NCI-H1436 (cell line): Measurements from ENCODE around the gene PACS1.
"Not testable (repeated sequence)": the region's sequence is repeated elsewhere in the genome, so short reads cannot be mapped to it uniquely, and the experiment has no call there.

Source experiments
- DNase-seq: peaks from one replicate; lab custom pipeline; 2025; lab: John Stamatoyannopoulos, UW

PACS1 gene

GRCh38 chr11:66276619-66277018, 206.5 kb downstream of the PACS1 start:
- not testable (repeated sequence) for DNase-seq

DNA sequence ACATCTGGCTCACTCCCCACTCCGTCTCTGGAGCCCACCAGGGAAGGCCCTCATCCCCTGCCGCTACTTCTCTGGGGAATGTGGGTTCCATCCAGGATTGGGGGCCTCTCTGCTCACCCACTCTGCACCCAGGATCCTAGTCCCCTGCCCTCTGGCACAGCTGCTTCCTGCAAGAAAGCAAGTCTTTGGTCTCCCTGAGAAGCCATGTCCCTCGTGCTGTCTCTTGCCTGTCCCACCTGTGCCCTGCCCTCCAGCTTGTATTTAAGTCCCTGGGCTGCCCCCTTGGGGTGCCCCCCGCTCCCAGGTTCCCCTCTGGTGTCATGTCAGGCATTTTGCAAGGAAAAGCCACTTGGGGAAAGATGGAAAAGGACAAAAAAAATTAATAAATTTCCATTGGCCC, 207.0 kb downstream of the PACS1 start:
- not testable (repeated sequence) for DNase-seq

GRCh38 chr11:66277471-66278362, 207.6 kb downstream of the PACS1 start, which contains the start of gene CNIH2:
Gene CNIH2, plus strand, starts transcription at chr11:66278175. Its CDS starts 282 bp downstream, at chr11:66278457.
- peak; percentile 37 for DNase-seq

- no peak for DNase-seq
These were observed 208.5 kb downstream of the PACS1 start for GRCh38 chr11:66278363-66279091.

DNA sequence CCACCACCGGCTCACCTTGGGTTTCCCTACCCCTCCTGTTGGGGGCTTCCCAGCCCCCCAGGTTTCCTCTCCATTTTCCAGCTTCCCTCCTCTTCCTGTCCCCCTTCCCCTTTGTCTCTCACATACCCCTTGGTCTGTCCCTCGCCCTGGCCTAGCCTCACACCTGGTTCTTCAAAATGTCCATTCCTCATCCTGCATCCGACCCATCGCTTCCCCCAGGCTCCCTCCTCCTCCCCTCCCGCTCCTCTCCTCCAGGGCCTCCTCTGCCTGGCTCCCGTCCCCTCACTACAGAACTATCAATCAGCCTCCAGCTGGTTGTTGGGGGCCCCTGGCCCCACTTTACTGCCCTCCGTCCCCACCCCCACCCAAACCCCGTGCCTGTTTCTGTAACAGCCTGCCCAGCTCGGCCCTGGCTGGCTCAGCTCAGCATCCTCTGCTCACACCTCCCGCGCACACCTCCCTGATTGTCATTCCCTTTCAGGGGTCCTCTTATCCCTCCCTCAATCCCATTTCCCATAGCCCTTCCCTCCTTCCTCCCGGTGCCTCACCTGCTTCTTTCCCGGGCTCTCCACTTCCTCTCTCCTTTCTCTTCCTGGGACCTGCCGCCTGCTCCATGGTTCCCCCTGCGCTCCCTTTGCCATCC, 209.1 kb downstream of the PACS1 start:
- no peak for DNase-seq

GRCh38 chr11:66280428-66280827, 210.4 kb downstream of the PACS1 start:
- DNase-seq = no peak

- DNase-seq = no peak
These were observed 210.9 kb downstream of the PACS1 start for GRCh38 chr11:66281001-66281400.

DNA sequence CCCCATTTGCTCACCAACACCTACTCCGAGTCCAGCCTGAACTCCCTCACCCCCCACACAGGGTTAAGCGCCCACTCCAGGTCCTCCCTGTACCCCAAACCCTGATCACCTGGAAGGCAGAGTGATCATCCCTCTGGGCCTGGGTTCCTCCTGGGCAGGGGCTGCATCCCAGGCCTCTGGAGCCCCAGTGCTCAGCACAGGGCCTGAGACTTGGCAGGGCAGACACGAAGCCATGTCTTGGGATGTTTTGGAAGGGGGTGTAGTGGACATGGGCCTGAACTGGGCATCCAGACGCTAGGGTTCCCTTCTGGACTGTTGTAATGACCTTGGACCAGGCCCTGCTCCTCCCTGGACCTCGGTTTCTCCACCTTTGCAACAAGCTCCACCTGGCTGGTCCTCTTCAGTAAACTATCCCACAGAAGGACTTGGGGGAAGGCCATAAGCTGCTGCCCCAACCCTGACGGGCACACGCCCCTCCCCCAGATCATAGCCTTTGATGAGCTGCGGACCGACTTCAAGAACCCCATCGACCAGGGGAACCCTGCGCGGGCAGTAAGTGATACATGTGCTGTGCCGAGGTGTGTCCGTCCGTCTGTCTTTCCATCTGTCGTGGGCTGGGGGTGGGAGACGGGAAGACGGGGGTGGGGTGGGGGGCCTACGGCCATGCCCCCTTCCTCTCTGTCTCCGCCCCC, 211.8 kb downstream of the PACS1 start:
- no peak for DNase-seq

- peak; percentile 99 for DNase-seq
These were observed 212.7 kb downstream of the PACS1 start for GRCh38 chr11:66282468-66283455.

GRCh38 chr11:66283461-66284105, 213.5 kb downstream of the PACS1 start:
- DNase-seq = no peak

GRCh38 chr11:66284526-66285078, 214.5 kb downstream of the PACS1 start:
- DNase-seq = no peak

- DNase-seq = no peak
These were observed 215.3 kb downstream of the PACS1 start for GRCh38 chr11:66285250-66285947.

DNA sequence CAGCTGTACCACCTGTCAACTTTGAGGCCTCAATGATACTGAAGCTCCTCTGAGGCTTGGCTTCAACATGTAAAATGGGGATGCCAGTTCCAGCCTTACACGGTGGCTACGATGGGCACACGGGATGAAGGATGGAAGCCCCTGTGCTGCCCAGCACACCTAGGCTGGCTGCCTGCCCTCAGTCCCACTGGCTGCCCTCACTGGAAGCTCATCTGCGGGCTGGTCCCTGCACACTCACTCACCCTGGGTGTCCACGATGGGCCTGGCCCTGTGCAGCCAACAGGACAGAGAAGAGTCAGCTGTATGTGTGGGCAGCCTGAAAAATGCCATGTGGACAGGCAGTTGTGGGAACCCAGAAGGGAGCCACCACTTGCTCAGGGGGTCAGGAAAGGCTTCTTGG, 216.6 kb downstream of the PACS1 start:
- no peak for DNase-seq

DNA sequence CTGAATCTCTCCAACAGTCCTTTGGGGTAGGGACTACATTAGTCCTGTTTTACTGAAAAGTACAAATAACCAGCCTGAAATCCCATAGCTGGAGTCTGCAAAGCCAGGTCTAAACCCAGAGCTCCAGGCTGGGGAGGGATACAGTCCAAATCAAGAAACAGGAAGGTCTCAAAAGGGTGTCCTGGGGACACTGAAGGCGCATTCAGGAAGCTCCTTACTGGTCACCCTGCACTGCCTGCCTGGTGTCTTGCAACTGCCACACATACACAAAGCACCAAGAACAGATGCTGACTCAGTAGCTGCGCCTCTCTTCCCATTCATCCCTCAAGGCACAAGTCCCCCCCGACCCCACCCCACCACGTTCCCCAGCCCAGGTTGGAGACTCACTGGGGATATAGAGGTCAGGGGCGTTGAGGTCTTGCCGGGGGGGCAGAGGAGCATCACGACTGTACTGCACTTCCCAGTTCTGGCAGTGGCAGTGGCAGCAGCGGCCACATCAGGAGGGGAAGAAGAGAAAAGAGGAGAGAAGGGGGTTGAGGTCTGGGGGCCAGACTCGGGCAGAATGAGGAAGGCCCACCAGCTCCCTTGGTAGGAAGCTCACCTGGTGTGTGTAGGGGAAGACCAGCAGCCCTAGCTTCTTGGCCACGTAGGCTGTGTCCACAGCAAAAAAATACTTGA, 217.3 kb downstream of the PACS1 start:
- no peak for DNase-seq

DNA sequence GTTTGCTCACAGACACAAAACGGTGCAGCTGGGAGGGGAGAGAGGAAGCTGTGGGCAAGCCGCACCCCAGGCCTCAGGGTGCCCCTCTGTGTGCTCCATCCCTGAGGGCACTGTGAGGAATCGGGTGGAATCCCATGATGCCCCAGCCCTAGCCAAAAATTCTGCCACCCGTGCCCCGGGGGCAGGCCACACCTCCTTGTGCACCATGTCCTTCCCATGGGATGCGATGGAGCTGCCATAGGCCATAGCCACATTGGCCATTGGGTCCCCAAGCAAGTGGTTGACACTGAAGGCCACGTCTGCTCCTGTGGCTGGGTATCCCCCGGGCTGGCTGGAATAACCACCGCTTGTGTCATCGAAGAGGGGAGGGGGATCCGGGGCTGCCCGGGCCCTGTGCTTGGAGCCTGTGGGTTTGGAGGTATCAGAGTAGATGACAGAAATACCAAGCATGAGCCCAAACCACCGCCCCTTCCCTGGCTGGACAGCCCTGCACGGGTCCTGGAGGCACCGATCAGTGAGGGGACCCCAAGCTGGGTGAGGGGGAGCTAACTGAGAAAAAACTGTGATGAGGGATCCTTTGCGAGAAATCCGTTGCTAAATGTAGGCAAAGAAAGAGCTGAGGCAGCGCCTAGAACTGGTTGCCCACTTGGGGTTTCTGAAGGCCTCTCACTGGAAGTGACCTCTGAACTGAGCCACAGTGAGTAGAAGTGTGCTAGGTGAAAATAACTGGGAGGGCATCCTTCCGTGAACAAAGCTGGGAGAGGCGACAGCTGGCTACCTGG, 218.0 kb downstream of the PACS1 start:
- DNase-seq = no peak

- DNase-seq = peak; percentile 98
These were observed 218.8 kb downstream of the PACS1 start, which contains the start of gene YIF1A for GRCh38 chr11:66288671-66289547. Gene YIF1A, minus strand, starts transcription at chr11:66289143. Its CDS starts 158 bp downstream, at chr11:66288985.
